CD4-positive, alpha-beta T cell (primary cell): Measurements from ENCODE around the gene EFHD2. TPM values are rescaled to one million over a fixed set of nuclear protein-coding genes. Genes with fewer than 3 reads are reported as not detected.

Experiments
- ATAC-seq: fragments of 200-7000 bp; cut with Tn5 transposase; one replicate; pipeline ENCODE4 v1.10.0; 2022; ENCODE audit warnings: mild to moderate bottlenecking; ENCODE audit not compliant: poor library complexity
- CTCF ChIA-PET: fragments of 350-600 bp; sonication (Branson Sonifier 250); formaldehyde crosslinking; loops from one replicate; lab custom pipeline; 2021; ENCODE audit warnings: antibody characterized with exemption, inconsistent platforms; lab: Charles Lee
- POLR2A ChIA-PET: fragments of 350-600 bp; sonication (Branson Sonifier 250); formaldehyde crosslinking; loops from one replicate; lab custom pipeline; 2021; ENCODE audit warnings: antibody characterized with exemption, inconsistent platforms; lab: Charles Lee
- DNase-seq, 14 experiments: peaks; one replicate each; pipeline ENCODE4 v3.0.0-alpha.2; 2013 to 2020; ENCODE audit warnings: mixed read lengths in 2 of 14
- H3K27ac ChIP-seq, 2 donors: one replicate each; pipeline versions ENCODE4 v1.5.1 to v1.7.0; 2013; ENCODE audit warnings: low read length in 2 of 2, low read depth in 1 of 2, mild to moderate bottlenecking in 1 of 2
- H3K27me3 ChIP-seq, 2 experiments: 1 replicate in 1 of 2; 2 replicates in 1 of 2; pipeline versions ENCODE4 v1.6.1 to v1.7.0; 2013; ENCODE audit warnings: low read length in 2 of 2, control low read depth in 1 of 2, mild to moderate bottlenecking in 1 of 2, moderate library complexity in 1 of 2; ENCODE audit not compliant: insufficient read depth in 2 of 2, control insufficient read depth in 1 of 2
- H3K36me3 ChIP-seq: one replicate; pipeline ENCODE4 v1.6.1; 2013; ENCODE audit warnings: low read length, control low read depth; ENCODE audit not compliant: insufficient read depth
- H3K4me1 ChIP-seq: one replicate; pipeline ENCODE4 v1.6.1; 2013; ENCODE audit warnings: low read length, control low read depth; ENCODE audit not compliant: insufficient read depth
- H3K4me3 ChIP-seq: one replicate; pipeline ENCODE4 v1.5.1; 2013; ENCODE audit warnings: mild to moderate bottlenecking, low read length, moderate library complexity
- H3K9me3 ChIP-seq, 2 experiments: 1 replicate in 1 of 2; 2 replicates in 1 of 2; pipeline versions ENCODE4 v1.6.1 to v1.7.0; 2013; ENCODE audit warnings: low read length in 2 of 2, mild to moderate bottlenecking in 2 of 2, control low read depth in 1 of 2, moderate library complexity in 1 of 2; ENCODE audit not compliant: control insufficient read depth in 1 of 2, insufficient read depth in 1 of 2
- H3K27ac Mint-ChIP-seq: one replicate; pipeline ENCODE4 v1.8.0; 2020; ENCODE audit warnings: mixed read lengths
- H3K27me3 Mint-ChIP-seq: one replicate; pipeline ENCODE4 v1.8.0; 2021; ENCODE audit warnings: mixed read lengths
- H3K36me3 Mint-ChIP-seq: one replicate; pipeline ENCODE4 v1.8.0; 2021; ENCODE audit warnings: low read depth, mixed read lengths
- H3K4me1 Mint-ChIP-seq: one replicate; pipeline ENCODE4 v1.8.0; 2021; ENCODE audit warnings: low read depth, mixed read lengths
- H3K4me3 Mint-ChIP-seq: one replicate; pipeline ENCODE4 v1.8.0; 2020; ENCODE audit warnings: mild to moderate bottlenecking, mixed read lengths
- H3K9me3 Mint-ChIP-seq: one replicate; pipeline ENCODE4 v1.8.0; 2020; ENCODE audit warnings: mixed read lengths
- CTCF ChIP-seq: fragments of 200-600 bp; IDR thresholded peaks from one replicate; pipeline ENCODE4 v1.8.0; 2022; ENCODE audit warnings: antibody characterized with exemption, mild to moderate bottlenecking
- intact Hi-C, 2 experiments: fragments of 100-400 bp; cut with DNase I in 1 of 2; cut with micrococcal nuclease in 1 of 2; formaldehyde crosslinking; loops; one replicate each; pipeline versions ENCODE4 v1.15.1 to v1.9.0; 2023 to 2025; cut with DNase I, micrococcal nuclease
- total RNA-seq, 174 experiments: library from RNA in 2 of 174; stranded (reverse) in 2 of 174; gene quantifications; one replicate each; pipeline ENCODE4 v1.2.3 and lab custom pipeline; 2021 to 2026

EFHD2 gene
- total RNA-seq, 2 experiments from 2014 or later, result 79.1 to 80.9 TPM

- H3K27me3 ChIP-seq, result no peaks in the 10 kb centered on the region
- H3K4me1 ChIP-seq, result peaks cover 75% of the 10 kb centered on the region
- ATAC-seq, result no peak
- intact Hi-C loops, result loop anchor here in 1 of 2 experiments (10.0 kb wide), 1 partner anchor 1643 kb away; the partner anchor contains the start of gene SDHB
- Mint-ChIP-seq H3K27ac (peak overlapping the region; percentile 85), H3K27me3 (no peaks in the 10 kb centered on the region), H3K4me1 (peaks cover 55% of the 10 kb centered on the region), H3K4me3 (peak overlapping the region; percentile 97), H3K9me3 (no peaks in the 10 kb centered on the region), H3K36me3 (peaks cover 8% of the 10 kb centered on the region)
- peak overlapping the region; percentile 51 to 60 for H3K27ac ChIP-seq
- ChIA-PET POLR2A (interaction anchor here (0.9 to 1.2 kb wide), 2 partner anchors 19 to 81 kb away, joined by 3 read pairs; no protein-coding TSS in a partner anchor), CTCF (interaction anchor here (1.5 to 1.9 kb wide), 2 partner anchors 19 to 89 kb away, joined by 5 to 9 read pairs; no protein-coding TSS in a partner anchor)
- peak in 7 of 14 experiments; percentile 36 to 77 (median 46) for DNase-seq
- no peaks in the 10 kb centered on the region for H3K9me3 ChIP-seq
- H3K4me3 ChIP-seq, result peak overlapping the region; percentile 94
- no peak for TF ChIP-seq CTCF
- H3K36me3 ChIP-seq, result peaks cover 11% of the 10 kb centered on the region
These were observed 2.0 kb downstream of the EFHD2 start for GRCh38 chr1:15411593-15412137.

- Histone ChIP-seq H3K9me3 (no peaks in the 10 kb centered on the region), H3K4me1 (peaks cover 79% of the 10 kb centered on the region), H3K36me3 (peaks cover 11% of the 10 kb centered on the region), H3K4me3 (peak overlapping the region; percentile 94), H3K27ac (peak overlapping the region in 1 of 2 donors; percentile 60), H3K27me3 (no peaks in the 10 kb centered on the region)
- H3K9me3 Mint-ChIP-seq, result no peaks in the 10 kb centered on the region
- DNase-seq (peak in 7 of 14 experiments; percentile 17 to 80 (median 57)), ATAC-seq (peak; percentile 11)
- peak overlapping the region; percentile 85 for H3K27ac Mint-ChIP-seq
- POLR2A ChIA-PET, result interaction anchor here (1.2 kb wide), 1 partner anchor 82 kb away, joined by 3 read pairs; no protein-coding TSS in a partner anchor
- H3K4me3 Mint-ChIP-seq, result peak overlapping the region; percentile 97
- no peaks in the 10 kb centered on the region for H3K27me3 Mint-ChIP-seq
- H3K36me3 Mint-ChIP-seq, result peaks cover 8% of the 10 kb centered on the region
- peaks cover 61% of the 10 kb centered on the region for H3K4me1 Mint-ChIP-seq
- intact Hi-C loops, result loop anchor here in 1 of 2 experiments (10.0 kb wide), 1 partner anchor 1643 kb away; the partner anchor contains the start of gene SDHB
- no peak for TF ChIP-seq CTCF
- CTCF ChIA-PET, result interaction anchor here (1.5 to 1.9 kb wide), 2 partner anchors 19 to 89 kb away, joined by 5 to 9 read pairs; no protein-coding TSS in a partner anchor
These were observed 2.6 kb downstream of the EFHD2 start for GRCh38 chr1:15412175-15412800.

GRCh38 chr1:15412843-15413242, 3.2 kb downstream of the EFHD2 start:
- Histone ChIP-seq H3K36me3 (peaks cover 11% of the 10 kb centered on the region), H3K4me1 (peaks cover 84% of the 10 kb centered on the region), H3K4me3 (peak overlapping the region; percentile 94), H3K27ac (peak overlapping the region in 1 of 2 donors; percentile 48), H3K27me3 (no peaks in the 10 kb centered on the region), H3K9me3 (no peaks in the 10 kb centered on the region)
- intact Hi-C loops, result loop anchor here in 1 of 2 experiments (10.0 kb wide), 1 partner anchor 1642 kb away; the partner anchor contains the start of gene SDHB
- no peaks in the 10 kb centered on the region for H3K27me3 Mint-ChIP-seq
- DNase-seq (no peak), ATAC-seq (no peak)
- ChIA-PET CTCF (interaction anchor here (1.5 kb wide), 1 partner anchor 18 kb away, joined by 5 read pairs; no protein-coding TSS in a partner anchor), POLR2A (interaction anchor here (1.2 kb wide), 1 partner anchor 82 kb away, joined by 3 read pairs; no protein-coding TSS in a partner anchor)
- peaks cover 8% of the 10 kb centered on the region for H3K36me3 Mint-ChIP-seq
- no peaks in the 10 kb centered on the region for H3K9me3 Mint-ChIP-seq
- peak overlapping the region; percentile 97 for H3K4me3 Mint-ChIP-seq
- H3K27ac Mint-ChIP-seq, result peak overlapping the region; percentile 85
- peaks cover 66% of the 10 kb centered on the region for H3K4me1 Mint-ChIP-seq
- no peak for TF ChIP-seq CTCF
